ENCODE data around the gene C20orf202.

C20orf202 gene

GRCh38 chr20:1188347-1188746 is 14.9 kb upstream of the C20orf202 start:
- no peak for FAIRE-seq
- no peak for DNase-seq (ENCODE audit: insufficient read length, low spot score)
- no peak for TF ChIP-seq POLR2A (IDR thresholded peaks at IDR 0.05; ENCODE audit: low read depth, low read length)

DNA sequence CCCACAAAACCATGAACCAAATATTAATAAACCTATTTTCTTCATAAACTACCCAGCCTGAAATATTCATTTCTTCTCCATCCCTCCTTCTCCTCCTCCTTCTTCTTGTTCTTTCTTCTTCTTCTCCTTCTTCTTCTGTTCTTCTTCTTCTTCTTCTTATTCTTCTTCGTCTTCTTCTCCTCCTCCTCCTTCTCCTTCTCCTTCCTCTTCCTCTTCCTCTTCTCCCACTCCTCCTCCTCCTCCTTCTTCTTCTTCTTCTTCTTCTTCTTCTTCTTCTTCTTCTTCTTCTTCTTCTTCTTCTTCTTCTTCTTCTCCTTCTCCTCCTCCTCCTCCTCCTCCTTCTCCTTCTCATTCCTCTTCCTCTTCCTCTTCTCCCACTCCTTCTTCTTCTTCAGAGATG is 13.4 kb upstream of the C20orf202 start:
- FAIRE-seq = no peak
- no peak for DNase-seq (ENCODE audit: insufficient read length, low spot score)
- TF ChIP-seq POLR2A (IDR thresholded peaks at IDR 0.05; ENCODE audit: low read depth, low read length) = no peak

DNA sequence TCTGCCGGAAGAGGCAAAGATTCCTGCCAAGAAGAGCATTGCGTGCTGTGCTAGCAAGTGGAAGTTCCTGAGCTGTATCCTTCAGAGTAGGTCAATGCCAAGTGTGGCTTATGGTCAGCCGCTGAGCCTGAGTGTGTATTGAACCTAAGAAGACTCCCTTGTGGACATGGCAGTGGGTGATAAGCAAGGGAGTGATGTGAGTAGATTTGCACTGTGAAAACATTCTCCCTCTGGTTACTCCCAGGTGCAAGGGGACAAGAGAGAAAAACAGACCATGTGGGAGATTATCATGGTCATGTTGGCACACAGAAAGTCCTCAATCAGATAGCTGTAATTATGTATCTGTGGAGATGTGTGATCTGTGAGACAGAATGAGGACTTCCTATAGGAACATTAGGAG is 12.4 kb upstream of the C20orf202 start:
- DNase-seq (ENCODE audit: insufficient read length, low spot score) = no peak
- no peak for FAIRE-seq
- TF ChIP-seq POLR2A (IDR thresholded peaks at IDR 0.05; ENCODE audit: low read depth, low read length) = no peak

DNA sequence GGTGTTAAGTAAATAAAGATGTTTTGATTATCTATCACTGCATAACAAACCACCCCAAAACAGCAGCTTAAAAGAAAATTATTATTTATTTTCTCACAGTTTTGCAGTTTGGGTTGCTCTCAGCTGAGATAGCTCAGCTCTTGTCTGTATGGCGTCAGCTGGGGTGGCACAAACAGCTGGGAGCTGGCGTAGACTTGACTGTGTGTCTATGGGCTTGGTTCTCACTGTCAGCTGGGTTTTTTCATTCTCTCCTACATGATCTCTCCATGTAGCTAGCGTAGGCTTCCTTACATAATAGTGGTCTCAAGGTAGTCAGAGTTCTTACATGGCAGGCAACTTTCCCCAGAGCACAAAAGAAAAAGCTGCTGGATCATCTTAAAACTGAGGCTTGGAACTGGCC is 12.0 kb upstream of the C20orf202 start:
- DNase-seq (ENCODE audit: insufficient read length, low spot score) (no peak), FAIRE-seq (no peak)
- TF ChIP-seq POLR2A (IDR thresholded peaks at IDR 0.05; ENCODE audit: low read depth, low read length) = no peak

DNA sequence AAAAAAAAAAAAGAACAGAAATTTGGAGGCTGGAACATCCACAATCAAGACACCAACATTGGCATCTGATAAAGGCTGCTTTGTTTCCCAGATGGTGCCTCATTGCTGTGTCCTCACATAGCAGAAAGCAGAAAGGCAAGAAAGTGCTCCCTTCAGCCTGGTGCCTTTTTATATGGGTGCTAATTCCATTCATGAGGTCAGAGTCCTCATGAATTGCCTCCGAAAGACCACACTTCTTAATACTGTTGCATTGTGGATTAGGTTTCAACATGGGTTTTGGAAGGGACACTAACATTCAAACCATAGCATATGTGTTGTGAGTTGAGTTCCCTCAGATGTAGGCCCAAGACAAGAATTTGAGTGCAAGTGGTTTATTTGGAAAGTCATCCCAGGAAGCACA is 8.0 kb upstream of the C20orf202 start:
- no peak for TF ChIP-seq POLR2A (IDR thresholded peaks at IDR 0.05; ENCODE audit: low read depth, low read length)
- FAIRE-seq = no peak

DNA sequence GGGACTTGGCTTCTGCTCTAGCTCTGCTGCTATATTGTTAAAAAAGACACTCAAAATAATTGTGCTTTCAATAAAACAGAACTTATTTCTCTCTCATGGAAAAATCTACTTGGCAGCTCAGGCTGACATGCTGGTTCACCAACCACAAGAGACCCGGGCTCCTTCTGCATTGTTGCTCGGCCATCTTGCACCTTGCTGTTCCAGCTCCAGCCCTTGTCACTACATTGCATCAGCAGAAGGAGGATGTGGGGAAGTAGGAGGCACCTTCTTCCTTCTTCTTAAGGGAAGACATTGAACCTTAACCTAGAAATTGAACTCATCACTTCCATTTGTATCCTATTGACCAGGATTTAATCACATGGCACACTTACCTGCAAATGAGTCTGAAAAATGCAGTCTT is 6.6 kb upstream of the C20orf202 start:
- FAIRE-seq = no peak
- no peak for TF ChIP-seq POLR2A (IDR thresholded peaks at IDR 0.05; ENCODE audit: low read depth, low read length)
- no peak for DNase-seq (ENCODE audit: insufficient read length, low spot score)

More for the DNA sequence above, 8.0 kb upstream of the C20orf202 start:
- no peak for DNase-seq (ENCODE audit: insufficient read length, low spot score)

DNA sequence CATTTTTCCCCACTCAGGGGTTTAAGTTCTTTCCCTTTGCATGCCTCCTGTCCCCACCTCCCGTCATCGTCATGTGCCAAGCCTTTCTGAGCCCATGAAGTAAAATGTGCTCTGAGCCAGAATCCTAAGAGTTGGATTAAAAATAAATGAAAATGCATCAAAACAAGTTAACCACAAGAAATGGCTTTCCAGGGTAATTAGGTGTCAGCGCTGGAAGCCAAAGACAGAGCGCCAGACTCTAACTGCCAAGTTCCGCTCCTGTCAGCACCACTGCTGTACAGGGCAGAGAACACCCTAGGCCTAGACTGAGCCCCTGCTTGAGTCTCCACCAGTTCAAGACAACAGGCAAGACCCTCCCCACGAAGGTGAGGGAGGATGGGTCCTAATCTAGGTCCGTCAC is 5.5 kb upstream of the C20orf202 start:
- TF ChIP-seq POLR2A (IDR thresholded peaks at IDR 0.05; ENCODE audit: low read depth, low read length) = no peak
- no peak for DNase-seq (ENCODE audit: insufficient read length, low spot score)
- no peak for FAIRE-seq

DNA sequence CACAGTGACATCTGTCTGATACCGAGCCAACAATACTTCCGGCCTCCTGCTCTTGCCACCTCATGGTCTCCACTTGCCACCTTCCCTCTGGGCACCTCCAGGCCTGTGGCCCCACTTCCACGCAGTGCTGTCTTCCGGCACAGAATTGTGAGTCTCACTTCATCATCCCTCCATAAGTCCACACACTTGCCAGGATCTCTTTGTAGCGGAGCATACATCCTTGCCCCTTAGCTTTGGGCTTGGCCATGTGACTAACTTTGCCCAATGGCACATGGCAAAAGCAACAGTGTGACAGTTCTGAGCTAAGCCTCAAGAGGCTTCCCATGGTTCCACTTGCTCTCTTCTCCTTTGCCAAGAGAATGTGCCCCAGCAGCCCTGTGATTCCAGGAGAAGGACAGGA is 4.5 kb upstream of the C20orf202 start:
- no peak for FAIRE-seq
- TF ChIP-seq POLR2A (IDR thresholded peaks at IDR 0.05; ENCODE audit: low read depth, low read length) = no peak
- no peak for DNase-seq (ENCODE audit: insufficient read length, low spot score)

GRCh38 chr20:1199212-1199873 is 3.9 kb upstream of the C20orf202 start:
- TF ChIP-seq POLR2A (IDR thresholded peaks at IDR 0.05; ENCODE audit: low read depth, low read length) = no peak
- DNase-seq (ENCODE audit: insufficient read length, low spot score) (no peak), FAIRE-seq (no peak)

GRCh38 chr20:1199964-1200363 is 3.3 kb upstream of the C20orf202 start:
- FAIRE-seq (no peak), DNase-seq (ENCODE audit: insufficient read length, low spot score) (no peak)
- no peak for TF ChIP-seq POLR2A (IDR thresholded peaks at IDR 0.05; ENCODE audit: low read depth, low read length)

- TF ChIP-seq POLR2A (IDR thresholded peaks at IDR 0.05; ENCODE audit: low read depth, low read length) = no peak
- DNase-seq (ENCODE audit: insufficient read length, low spot score) (no peak), FAIRE-seq (no peak)
These were observed 376 bp downstream of the C20orf202 start for GRCh38 chr20:1203630-1204029.

DNA sequence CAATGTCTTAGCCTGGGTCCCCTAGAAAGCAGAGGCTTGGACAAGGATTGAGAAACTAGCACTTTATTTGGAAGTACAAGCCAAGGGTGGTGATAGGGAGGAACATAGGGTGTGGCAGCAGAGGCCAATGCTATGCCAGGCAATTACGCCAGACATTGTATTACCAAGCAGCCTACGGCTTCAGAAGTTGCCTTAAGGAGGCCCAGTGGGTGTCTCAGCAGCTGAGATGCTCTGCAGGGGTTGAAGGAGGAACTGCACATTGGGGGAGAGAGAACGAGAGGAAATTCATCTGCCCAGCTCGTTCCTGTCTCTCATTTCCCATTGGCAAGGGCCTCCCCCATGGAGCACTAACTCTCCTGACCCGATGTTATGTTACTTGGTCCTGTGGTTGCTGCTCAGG is 859 bp downstream of the C20orf202 start:
- DNase-seq (ENCODE audit: insufficient read length, low spot score) (no peak), FAIRE-seq (no peak)
- no peak for TF ChIP-seq POLR2A (IDR thresholded peaks at IDR 0.05; ENCODE audit: low read depth, low read length)

DNA sequence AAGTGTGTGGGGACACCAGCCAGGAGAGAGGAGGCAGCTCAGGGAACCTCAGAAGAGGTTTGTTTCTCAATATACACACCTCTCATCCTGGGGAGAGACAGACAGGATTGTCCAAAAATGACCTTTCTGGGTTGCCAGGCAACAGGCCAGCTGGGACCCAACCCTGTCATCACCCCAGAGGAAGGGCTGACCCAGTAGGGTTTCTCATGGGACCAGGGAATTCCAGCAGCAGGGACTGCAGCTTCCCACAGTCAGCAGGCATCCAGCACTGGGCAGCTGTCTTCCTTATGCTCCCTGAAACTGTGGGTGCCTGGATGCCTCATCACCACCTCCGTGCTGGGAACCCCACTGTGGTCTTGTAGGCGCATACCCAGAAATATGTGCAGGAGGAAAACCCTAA is 1.3 kb downstream of the C20orf202 start:
- no peak for FAIRE-seq
- no peak for TF ChIP-seq POLR2A (IDR thresholded peaks at IDR 0.05; ENCODE audit: low read depth, low read length)
- DNase-seq (ENCODE audit: insufficient read length, low spot score) = no peak

DNA sequence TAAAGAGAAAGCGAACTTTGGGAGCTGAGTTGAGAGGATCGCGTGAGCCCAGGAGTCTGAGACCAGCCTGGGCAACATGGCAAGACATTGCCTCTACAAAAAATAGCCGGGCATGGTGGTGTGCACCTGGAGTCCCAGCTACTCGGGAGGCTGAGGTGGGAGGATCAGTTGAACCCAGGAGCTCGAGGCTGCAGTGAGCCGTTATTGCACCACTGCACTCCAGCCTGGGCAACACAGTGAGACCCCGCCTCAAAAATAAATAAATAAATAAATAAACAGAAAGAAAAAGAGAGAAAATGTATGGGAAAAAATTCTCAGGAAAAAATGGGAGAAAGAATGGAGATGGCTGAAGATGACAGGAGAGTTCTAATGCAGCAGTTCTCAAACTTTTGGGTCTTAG is 2.5 kb downstream of the C20orf202 start:
- FAIRE-seq = no peak
- no peak for DNase-seq (ENCODE audit: insufficient read length, low spot score)
- TF ChIP-seq POLR2A (IDR thresholded peaks at IDR 0.05; ENCODE audit: low read depth, low read length) = no peak

- no peak for TF ChIP-seq POLR2A (IDR thresholded peaks at IDR 0.05; ENCODE audit: low read depth, low read length)
- FAIRE-seq (no peak), DNase-seq (ENCODE audit: insufficient read length, low spot score) (no peak)
These were observed 3.3 kb downstream of the C20orf202 start for GRCh38 chr20:1206366-1207148.
